Neural cell (in vitro differentiated cells): Measurements from ENCODE around the gene ZIC4.

Experiments
- CTCF ChIP-seq: fragments of 450-650 bp; IDR thresholded peaks from 2 replicates; pipeline ENCODE4 v1.5.1; 2014; ENCODE audit warnings: antibody characterized with exemption, mild to moderate bottlenecking, moderate library complexity; ENCODE audit not compliant: poor library complexity, severe bottlenecking
- EP300 ChIP-seq: fragments of 450-650 bp; conservative IDR thresholded peaks from 2 replicates; pipeline ENCODE4 v1.6.1; 2014; ENCODE audit warnings: antibody characterized with exemption, mild to moderate bottlenecking, moderate library complexity; ENCODE audit not compliant: poor library complexity, severe bottlenecking
- EZH2 ChIP-seq: fragments of 200-600, 300-800 bp; shearing (Covaris generic), sonication (generic); IDR thresholded peaks from 2 replicates; pipeline ENCODE4 v1.6.1; 2014; ENCODE audit warnings: antibody characterized with exemption, low read length, borderline replicate concordance, mild to moderate bottlenecking; ENCODE audit not compliant: insufficient read depth, poor library complexity, severe bottlenecking
- MXI1 ChIP-seq: fragments of 450-650 bp; conservative IDR thresholded peaks from 2 replicates; pipeline ENCODE4 v1.6.1; 2014; ENCODE audit warnings: antibody characterized with exemption, mild to moderate bottlenecking; ENCODE audit not compliant: poor library complexity, severe bottlenecking
- POLR2AphosphoS5 ChIP-seq: IDR thresholded peaks from 2 replicates; pipeline ENCODE4 v1.6.1; 2012
- RAD21 ChIP-seq: fragments of 450-650 bp; conservative IDR thresholded peaks from 2 replicates; pipeline ENCODE4 v1.6.1; 2014; ENCODE audit warnings: antibody characterized with exemption, mild to moderate bottlenecking, moderate library complexity
- SMC3 ChIP-seq: fragments of 450-650 bp; conservative IDR thresholded peaks from 2 replicates; pipeline ENCODE4 v1.6.1; 2014; ENCODE audit warnings: antibody characterized with exemption, mild to moderate bottlenecking, moderate library complexity; ENCODE audit not compliant: poor library complexity
- TAF1 ChIP-seq: IDR thresholded peaks from 2 replicates; pipeline ENCODE4 v1.6.1; 2012; ENCODE audit warnings: low read depth
- TF ChIP-seq, protein P1 (sequence below): IDR thresholded peaks from 2 replicates; pipeline ENCODE4 v1.6.1; 2012; ENCODE audit warnings: borderline replicate concordance

DNA sequence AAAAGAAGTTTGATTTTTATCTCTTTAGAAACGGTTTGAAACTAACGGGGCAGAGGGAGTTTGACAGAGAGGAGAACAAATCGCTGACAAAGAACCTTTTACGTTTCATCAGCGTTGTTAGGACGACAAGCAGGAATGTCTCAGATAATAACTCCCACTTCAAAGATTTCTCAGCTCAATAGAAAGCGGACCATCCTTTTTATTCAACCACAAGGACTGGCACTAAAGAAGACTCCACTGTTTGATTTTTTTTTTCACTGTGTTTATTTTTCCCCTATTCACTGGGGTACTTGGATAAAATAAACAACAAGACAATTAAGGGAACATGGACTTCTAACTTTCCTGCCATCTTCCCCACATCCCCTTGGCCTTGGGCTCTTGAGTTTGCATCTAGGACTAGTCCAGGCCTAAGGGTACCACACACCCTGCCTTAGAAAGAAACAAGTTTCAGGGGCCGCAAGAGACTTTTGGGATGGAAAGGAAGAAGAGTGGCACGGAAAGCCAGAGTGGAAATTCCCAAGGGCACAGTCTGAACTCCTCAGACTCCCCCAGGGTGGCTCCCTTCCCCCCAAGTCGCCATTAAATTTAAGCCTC is 19.0 kb downstream of the ZIC4 start:
- TF ChIP-seq CTCF (no peak), TAF1 (no peak), EP300 (no peak), EZH2 (no peak), POLR2AphosphoS5 (peak; percentile 24), SMC3 (no peak), RAD21 (no peak), MXI1 (no peak)
- TF ChIP-seq, protein P1, sequence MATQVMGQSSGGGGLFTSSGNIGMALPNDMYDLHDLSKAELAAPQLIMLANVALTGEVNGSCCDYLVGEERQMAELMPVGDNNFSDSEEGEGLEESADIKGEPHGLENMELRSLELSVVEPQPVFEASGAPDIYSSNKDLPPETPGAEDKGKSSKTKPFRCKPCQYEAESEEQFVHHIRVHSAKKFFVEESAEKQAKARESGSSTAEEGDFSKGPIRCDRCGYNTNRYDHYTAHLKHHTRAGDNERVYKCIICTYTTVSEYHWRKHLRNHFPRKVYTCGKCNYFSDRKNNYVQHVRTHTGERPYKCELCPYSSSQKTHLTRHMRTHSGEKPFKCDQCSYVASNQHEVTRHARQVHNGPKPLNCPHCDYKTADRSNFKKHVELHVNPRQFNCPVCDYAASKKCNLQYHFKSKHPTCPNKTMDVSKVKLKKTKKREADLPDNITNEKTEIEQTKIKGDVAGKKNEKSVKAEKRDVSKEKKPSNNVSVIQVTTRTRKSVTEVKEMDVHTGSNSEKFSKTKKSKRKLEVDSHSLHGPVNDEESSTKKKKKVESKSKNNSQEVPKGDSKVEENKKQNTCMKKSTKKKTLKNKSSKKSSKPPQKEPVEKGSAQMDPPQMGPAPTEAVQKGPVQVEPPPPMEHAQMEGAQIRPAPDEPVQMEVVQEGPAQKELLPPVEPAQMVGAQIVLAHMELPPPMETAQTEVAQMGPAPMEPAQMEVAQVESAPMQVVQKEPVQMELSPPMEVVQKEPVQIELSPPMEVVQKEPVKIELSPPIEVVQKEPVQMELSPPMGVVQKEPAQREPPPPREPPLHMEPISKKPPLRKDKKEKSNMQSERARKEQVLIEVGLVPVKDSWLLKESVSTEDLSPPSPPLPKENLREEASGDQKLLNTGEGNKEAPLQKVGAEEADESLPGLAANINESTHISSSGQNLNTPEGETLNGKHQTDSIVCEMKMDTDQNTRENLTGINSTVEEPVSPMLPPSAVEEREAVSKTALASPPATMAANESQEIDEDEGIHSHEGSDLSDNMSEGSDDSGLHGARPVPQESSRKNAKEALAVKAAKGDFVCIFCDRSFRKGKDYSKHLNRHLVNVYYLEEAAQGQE, result no peak
